GM21717 (cell line): ENCODE data around the gene PRKAG2.

ENCODE experiments used
- ATAC-seq: cut with Tn5 transposase; IDR thresholded peaks from one replicate; pipeline ENCODE4 v1.9.1; 2021; ENCODE audit warnings: mild to moderate bottlenecking, moderate library complexity; ENCODE audit not compliant: unreplicated experiment

Gene PRKAG2

DNA sequence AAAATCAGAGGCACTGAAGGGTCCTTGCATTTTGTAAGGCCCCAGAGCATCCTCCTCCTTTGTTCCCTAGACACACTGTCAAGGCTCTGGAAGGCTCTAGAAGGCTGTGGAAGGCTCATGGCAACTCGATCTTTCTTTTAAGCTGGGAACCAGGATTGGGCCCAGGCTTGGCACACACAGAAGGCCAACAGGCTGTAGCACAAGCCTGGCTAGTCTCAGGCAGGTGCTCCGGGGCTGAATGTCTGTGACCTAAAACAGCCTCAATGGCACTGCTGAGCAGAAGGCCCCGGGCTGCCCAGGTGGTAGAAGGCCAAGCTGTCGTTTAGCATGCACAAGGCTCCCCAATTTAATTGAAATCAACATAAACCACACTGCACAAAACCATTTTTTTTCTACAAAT lies 55.7 kb downstream of the PRKAG2 start:
- no peak for ATAC-seq

DNA sequence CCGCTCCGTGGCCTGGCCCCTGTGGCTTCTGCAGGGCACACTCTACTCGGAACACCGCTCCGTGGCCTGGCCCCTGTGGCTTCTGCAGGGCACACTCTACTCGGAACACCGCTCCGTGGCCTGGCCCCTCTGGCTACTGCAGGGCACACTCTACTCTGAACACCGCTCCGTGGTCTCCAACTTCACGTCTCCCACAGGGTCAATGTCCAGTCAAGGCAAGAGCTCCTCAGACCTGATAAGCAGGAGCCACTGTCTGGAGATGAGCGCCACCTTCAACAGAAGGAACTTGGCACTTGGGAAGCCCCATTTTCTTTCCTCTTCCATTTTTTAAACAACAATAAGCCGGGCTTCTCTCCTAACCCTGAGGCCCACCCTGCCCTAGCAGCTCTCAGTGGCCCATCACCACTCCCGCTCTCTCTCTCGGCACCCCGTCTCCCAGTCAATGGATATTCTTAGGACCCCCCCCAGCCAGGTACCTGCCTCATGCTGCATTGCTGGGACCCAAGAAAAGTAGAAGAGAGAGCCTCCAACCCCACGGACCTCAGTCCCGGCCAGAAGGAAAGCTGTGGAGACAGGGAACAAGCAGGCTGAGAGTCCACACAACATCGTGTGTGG lies 56.3 kb downstream of the PRKAG2 start:
- ATAC-seq, result no peak

- ATAC-seq, result no peak
Measured at GRCh38 chr7:151819866-151820265, 57.0 kb downstream of the PRKAG2 start.

GRCh38 chr7:151818674-151819519 lies 58.0 kb downstream of the PRKAG2 start:
- ATAC-seq, result no peak

DNA sequence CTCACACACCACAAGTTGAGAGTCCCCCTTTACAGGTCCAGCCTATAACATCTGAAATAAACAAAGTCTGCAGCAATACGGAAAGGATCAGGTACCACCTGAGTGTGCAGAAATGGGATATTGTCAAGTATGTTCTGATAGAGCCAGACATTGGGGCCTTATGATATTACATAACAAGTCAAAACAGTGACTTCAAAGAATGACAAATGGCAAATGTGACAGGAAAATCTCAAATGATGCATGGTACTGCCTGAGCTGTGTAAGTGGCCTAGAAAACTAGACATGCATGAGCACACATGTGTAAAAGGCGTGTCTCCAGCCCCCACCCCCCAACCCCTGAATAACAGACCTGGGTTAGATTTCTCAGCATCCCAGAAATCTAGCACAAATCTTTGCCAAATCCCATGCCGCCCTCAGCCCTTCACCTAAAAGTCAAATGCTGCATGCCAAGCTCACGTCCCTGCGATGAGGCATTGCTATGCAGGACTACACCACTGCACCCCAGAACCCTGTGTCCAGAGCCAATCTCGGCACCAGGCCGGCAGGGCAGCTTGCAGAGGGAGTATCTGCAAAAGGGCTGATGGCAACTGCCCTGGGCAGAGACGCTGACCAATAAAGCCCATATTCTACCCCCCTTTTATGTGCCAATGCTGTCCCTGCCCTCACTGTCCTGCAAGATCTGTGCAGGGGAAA lies 58.8 kb downstream of the PRKAG2 start:
- ATAC-seq, result no peak

GRCh38 chr7:151817315-151817690 lies 59.6 kb downstream of the PRKAG2 start:
- ATAC-seq, result no peak

DNA sequence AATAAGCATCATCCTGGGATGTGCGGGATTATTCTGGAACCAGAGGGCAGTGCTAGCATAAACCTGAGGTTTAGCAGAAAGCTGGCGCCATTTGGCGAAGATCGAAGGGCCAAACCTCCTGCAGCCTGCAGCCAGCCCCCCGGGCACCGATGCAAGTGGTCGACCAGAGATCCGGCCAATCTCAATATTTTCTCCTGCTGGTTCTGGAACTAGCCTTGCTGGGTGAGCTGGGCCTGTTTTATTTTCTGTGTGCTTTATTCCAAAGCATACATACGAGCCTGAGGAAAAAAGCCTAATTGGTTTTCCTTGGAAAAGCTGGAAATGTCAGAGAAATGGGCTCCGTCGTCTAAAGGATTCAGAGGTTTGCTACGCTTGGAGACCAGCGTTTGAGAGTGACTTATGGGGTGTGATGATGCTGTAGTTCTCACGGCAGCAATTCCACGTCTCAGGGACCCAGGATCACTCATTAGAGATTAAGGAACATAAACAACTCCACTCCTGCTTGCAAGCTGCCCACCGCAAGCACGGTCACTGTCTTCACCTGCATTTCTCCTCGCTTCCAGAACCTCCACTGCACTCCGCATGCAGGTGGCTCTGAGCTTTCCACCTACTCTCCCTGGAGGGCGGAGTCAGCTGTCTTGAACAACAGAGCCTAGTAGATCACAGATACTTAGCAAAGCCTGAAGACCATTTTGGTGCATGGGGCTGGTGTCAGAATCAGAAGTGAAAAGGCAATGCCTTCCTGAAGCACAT lies 60.2 kb downstream of the PRKAG2 start:
- ATAC-seq, result no peak

- ATAC-seq, result no peak
Measured at GRCh38 chr7:151815419-151815818, 61.5 kb downstream of the PRKAG2 start.

DNA sequence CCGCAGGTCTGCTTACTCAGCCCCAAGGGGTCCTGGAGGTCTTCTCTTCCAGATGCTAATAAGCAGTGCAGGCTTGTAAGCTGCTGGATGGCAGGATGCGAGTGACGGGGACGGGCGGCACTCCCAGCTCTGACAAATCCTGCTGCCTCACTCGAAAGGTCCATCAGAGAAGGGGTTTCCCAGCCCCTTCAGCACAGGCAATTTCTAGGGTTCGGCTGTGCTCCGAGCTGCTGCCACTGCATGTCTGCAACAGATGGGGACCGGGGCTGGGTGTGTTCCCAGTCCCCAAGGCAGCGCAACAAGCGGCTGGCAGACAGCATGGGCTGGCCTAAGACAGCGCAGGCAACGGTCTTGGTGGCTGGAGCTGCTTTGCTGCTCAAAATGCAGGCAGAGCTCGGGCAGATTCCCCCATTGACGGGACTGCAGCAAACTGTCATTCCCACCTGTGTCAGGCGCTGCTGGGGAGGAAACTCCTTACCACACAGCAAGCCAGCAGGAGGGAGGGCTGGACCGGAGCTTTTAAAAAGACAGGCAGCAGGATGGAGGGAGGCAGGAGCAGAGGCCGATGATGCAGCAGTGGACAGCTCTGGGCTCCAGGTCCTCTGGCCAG lies 62.4 kb downstream of the PRKAG2 start:
- ATAC-seq, result no peak

DNA sequence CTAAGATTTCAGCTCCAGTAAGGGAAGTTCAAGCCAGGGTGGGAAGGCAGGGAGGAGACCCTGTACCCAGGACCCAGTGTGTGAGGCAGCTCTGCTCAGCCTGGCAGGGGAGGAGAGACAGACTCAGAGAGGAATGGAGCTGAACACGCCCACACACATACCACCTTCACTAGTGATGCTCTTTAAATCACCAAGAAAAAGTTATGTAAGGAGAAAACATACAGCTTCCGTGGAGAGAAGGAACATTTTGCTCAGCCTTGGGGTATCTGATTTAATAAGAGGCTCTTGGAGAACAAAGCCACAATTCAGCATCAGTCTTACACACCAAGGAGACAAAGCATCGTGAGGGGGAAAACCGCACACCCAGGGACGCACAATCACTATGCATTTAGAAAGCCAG lies 62.9 kb downstream of the PRKAG2 start:
- no peak for ATAC-seq

DNA sequence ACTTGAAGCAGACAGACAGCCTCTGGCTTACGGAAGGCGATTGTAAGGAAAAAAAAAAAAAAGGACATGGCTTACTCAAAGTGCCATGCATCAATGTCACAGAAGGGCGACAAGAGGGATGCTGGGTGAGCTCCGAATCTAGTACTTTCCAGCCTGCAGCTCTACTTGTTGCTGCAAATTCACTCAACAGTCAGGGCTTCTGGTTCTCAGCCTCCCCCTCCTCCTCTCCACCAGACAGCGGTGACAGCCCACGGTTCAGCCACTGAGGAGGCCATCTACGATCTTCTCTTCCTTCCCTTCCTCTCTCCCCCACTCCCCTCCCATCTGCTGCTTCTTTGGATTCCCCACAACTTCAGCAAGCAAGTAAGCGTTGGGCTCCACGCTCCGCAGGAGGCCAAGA lies 63.5 kb downstream of the PRKAG2 start:
- ATAC-seq, result no peak

GRCh38 chr7:151812967-151813366 lies 63.9 kb downstream of the PRKAG2 start:
- ATAC-seq, result no peak

DNA sequence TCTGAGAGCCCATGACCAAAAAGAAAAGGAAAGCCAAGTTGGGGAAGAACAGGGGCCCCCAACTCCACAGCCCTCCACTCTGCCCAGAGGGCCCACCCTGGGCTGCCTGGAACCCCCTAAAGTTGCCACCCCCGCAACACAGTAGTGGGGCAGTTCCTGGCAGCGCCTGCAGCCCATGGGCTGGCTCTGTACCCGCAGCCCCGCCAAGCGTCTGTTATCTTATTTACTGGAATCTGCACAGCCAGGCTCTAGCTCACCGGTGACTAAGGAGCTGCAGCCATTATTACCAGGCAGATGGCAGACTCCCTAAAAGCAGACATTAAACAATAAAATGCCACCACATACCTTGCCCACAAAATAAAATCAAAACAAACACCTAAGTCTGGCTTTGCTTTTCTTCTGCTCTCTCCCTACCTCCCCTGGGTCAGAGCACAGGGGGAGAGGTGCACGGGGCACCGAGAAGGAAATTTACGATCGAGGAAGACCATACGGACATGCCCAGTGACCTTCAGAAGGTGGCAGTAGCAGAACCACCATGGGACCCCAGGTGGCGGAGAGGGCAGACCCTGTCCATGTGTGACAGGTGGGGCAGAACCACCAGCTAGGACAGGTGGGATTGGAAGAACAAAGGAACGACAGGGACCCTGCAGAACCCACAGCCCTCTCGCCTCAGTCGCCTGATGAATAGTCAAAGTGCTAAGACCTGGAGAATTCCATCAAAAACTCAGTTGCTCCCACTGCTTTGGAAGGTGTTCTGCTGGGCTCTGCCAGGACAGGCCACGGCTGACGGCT lies 66.3 kb downstream of the PRKAG2 start:
- no peak for ATAC-seq

DNA sequence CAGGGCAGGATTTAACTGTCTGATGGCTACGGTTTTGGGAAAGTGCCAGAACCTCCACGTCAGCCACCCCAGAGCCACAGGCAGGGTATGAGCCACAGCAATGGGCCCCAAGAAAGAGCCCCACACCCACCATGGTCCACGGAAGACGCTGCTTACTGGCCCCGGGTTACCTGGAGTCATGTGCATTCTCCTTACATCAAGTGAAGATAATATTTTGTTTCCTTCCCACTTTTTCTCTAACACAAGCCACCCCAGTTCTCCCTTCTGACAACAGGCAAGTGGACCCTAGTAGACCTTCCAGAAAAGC lies 67.1 kb downstream of the PRKAG2 start:
- no peak for ATAC-seq

- ATAC-seq, result no peak
Measured at GRCh38 chr7:151809146-151809863, 67.6 kb downstream of the PRKAG2 start.

DNA sequence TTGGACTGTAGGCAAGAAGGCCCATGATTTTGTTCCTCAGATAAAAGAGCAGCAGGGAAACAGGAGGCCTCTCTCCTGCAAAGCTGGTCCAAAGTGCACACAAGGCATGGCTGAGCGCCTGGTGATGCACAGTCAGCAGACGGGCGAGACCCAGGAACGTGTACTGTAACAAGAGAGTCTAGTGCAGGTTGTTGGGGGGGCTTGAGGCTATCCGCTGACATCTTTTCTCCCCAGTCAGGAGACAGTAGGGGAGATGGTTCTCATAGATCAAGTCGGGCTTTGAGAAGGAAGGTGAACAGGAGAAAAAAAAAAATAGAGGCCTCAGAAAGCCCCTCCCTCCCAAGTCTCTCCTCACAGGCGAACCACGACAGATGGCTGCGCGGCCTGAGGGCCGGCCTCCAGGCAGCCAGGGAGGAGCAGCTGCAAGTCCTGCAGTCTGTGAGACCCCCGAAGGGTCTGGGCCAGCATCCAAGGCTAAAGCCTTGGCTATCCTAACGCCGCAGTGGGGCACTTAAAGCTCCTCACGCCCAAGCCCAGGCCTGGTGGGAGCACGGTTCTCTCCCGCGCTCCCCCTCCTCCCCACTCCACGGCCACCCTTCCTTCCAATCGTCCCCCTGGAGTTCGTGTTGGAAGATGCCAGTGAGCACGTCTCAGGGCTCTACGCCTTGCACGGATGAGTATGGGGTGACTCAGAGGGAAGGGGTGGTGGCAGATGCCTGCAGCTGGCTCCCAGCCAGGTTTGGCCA lies 68.3 kb downstream of the PRKAG2 start:
- ATAC-seq, result no peak

GRCh38 chr7:151807846-151808245 lies 69.1 kb downstream of the PRKAG2 start:
- ATAC-seq, result no peak

DNA sequence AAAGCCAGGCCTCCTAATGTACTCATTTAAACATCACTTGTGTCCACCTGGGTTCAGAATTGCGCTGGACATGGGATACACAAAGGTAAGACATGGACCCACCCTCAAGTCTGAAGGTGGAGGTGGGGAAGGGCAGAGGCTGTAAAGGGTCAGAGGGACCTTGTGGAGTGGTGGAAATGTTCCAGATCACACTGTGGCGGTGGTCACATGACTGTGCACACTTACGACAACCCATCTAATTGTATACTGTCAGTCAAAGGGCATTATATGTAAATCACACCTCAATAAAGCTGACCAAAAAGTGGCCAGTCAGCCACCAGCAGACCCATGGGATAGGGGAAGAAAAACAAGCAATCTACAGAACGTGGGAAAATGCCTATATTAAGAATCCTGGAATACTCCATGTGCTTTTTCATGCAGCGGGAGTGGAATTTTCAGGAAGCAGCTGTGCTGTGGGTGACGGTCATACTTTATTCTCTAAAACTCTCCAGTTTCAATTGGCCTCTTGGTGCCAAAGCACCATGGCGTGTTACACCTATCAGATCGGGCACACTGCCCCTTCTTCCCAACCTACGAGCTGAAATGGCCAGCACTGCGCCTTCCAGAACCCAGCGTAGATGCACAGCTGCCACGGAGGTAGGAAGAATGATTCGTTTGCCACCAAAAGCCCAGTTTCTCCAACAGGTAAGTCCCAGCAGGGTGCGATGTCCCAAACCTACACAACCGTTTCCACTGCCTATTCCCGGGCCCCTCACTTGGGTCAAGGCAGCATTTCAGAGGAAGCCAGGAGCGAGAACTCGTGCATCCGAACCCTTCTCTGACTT lies 69.8 kb downstream of the PRKAG2 start:
- ATAC-seq, result no peak
